ENCODE data around the gene MTHFSD.

DNA sequence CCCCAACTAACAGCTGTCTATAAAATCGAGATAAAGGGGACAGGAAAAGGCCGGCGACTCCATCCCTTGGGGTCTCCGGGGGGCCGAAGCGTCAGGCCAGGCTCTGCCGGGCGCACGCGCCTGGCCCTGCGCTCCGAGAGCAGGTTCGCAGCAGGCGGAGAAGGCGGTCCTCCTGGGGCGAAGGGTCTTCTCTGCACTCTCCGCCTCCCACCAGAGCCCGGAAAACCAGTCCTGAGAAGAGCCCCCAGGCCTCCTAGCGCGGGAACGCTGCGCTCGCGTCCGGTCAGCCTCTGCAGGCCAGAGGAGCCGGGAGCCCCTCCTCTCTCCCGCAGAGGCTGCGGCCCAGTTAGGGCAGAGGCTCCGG is 39.6 kb downstream of the MTHFSD start:
- TF ChIP-seq POLR2A (IDR thresholded peaks at IDR 0.05) (no peak), CTCF (IDR thresholded peaks at IDR 0.05) (no peak)

All from gastroesophageal sphincter (tissue), 3 donors.